Subcutaneous adipose tissue (tissue), 4 donors: ENCODE data around the gene DNAH2. TPM values are rescaled to one million over a fixed set of nuclear protein-coding genes. Genes with fewer than 3 reads are reported as not detected.

Source experiments
- CTCF ChIP-seq: fragments of 450-650 bp; IDR thresholded peaks from one replicate; pipeline ENCODE4 v1.5.1; 2016; ENCODE audit warnings: low read depth, mild to moderate bottlenecking, control low read depth, antibody characterized with exemption, moderate library complexity
- total RNA-seq, 4 donors: library from RNA; depleted of rRNA; stranded (reverse); fragments of >200 nt; gene quantifications; one replicate each; pipeline ENCODE4 v1.1.0, GENCODE V29; 2016

Gene DNAH2
- under 1 TPM; under 0.01 to 0.22 (median 0.18) TPM for total RNA-seq

GRCh38 chr17:7716901-7717755 lies at the start of gene DNAH2:
TSS of gene DNAH2 (plus strand) at chr17:7717744. CDS start at chr17:7719735, 1,991 bp downstream.
- no peak for TF ChIP-seq CTCF

- TF ChIP-seq CTCF = no peak
Measured at GRCh38 chr17:7668482-7668881, 49.1 kb upstream of the DNAH2 start.

- no peak for TF ChIP-seq CTCF
Measured at GRCh38 chr17:7673239-7673638, 44.3 kb upstream of the DNAH2 start.

GRCh38 chr17:7674934-7675333 lies 42.6 kb upstream of the DNAH2 start:
- no peak for TF ChIP-seq CTCF

- no peak for TF ChIP-seq CTCF
Measured at GRCh38 chr17:7676533-7676932, 41.0 kb upstream of the DNAH2 start.

GRCh38 chr17:7677388-7678067 lies 40.0 kb upstream of the DNAH2 start:
- no peak for TF ChIP-seq CTCF

- no peak for TF ChIP-seq CTCF
Measured at GRCh38 chr17:7684851-7685532, 32.6 kb upstream of the DNAH2 start.
